Liver (tissue), 3 donors: Measurements from ENCODE around the gene ALDH6A1.

Experiments
- ATF3 ChIP-seq: IDR thresholded peaks from 2 replicates; pipeline ENCODE4 v1.6.1; 2016; ENCODE audit warnings: antibody characterized with exemption
- EGR1 ChIP-seq, 2 donors: IDR thresholded peaks; 2 replicates each; pipeline ENCODE4 v1.6.1; 2016 to 2018; ENCODE audit warnings: antibody characterized with exemption in 2 of 2, low read depth in 2 of 2
- GABPA ChIP-seq, 2 donors: IDR thresholded peaks in 1 of 2; conservative IDR thresholded peaks in 1 of 2; 2 replicates each; pipeline ENCODE4 v1.6.1; 2016; ENCODE audit warnings: antibody characterized with exemption in 2 of 2, mild to moderate bottlenecking in 1 of 2, moderate library complexity in 1 of 2
- HNF4A ChIP-seq, 2 donors: conservative IDR thresholded peaks; 2 replicates each; pipeline ENCODE4 v1.6.1; 2016; ENCODE audit warnings: antibody characterized with exemption in 2 of 2, mild to moderate bottlenecking in 2 of 2
- JUND ChIP-seq, 2 donors: IDR thresholded peaks; 2 replicates each; pipeline ENCODE4 v1.6.1; 2016; ENCODE audit warnings: antibody characterized with exemption in 2 of 2
- RAD21 ChIP-seq, 2 donors: IDR thresholded peaks; 2 replicates each; pipeline ENCODE4 v1.6.1; 2016; ENCODE audit warnings: antibody characterized with exemption in 2 of 2, mild to moderate bottlenecking in 2 of 2
- REST ChIP-seq: IDR thresholded peaks from 2 replicates; pipeline ENCODE4 v1.6.1; 2016; ENCODE audit warnings: antibody characterized with exemption, mild to moderate bottlenecking
- SP1 ChIP-seq: IDR thresholded peaks from 2 replicates; pipeline ENCODE4 v1.6.1; 2018; ENCODE audit warnings: antibody characterized with exemption, mild to moderate bottlenecking
- TAF1 ChIP-seq: conservative IDR thresholded peaks from 2 replicates; pipeline ENCODE4 v1.6.1; 2016; ENCODE audit warnings: antibody characterized with exemption, mild to moderate bottlenecking
- ZBTB33 ChIP-seq: IDR thresholded peaks from 2 replicates; pipeline ENCODE4 v1.6.1; 2016; ENCODE audit warnings: antibody characterized with exemption
- TF ChIP-seq, protein P1 (sequence below): fragments of 150-350 bp; IDR thresholded peaks from 2 replicates; pipeline ENCODE4 v1.5.1; 2017; ENCODE audit warnings: improper control_type of control experiment, low read depth, low read length; ENCODE audit not compliant: missing input control
- TF ChIP-seq, protein P2 (sequence below): IDR thresholded peaks from 2 replicates; pipeline ENCODE4 v1.6.1; 2016; ENCODE audit warnings: antibody characterized with exemption
- donor health status: healthy.
- donor health status: healthy.

- TF ChIP-seq, protein P1, sequence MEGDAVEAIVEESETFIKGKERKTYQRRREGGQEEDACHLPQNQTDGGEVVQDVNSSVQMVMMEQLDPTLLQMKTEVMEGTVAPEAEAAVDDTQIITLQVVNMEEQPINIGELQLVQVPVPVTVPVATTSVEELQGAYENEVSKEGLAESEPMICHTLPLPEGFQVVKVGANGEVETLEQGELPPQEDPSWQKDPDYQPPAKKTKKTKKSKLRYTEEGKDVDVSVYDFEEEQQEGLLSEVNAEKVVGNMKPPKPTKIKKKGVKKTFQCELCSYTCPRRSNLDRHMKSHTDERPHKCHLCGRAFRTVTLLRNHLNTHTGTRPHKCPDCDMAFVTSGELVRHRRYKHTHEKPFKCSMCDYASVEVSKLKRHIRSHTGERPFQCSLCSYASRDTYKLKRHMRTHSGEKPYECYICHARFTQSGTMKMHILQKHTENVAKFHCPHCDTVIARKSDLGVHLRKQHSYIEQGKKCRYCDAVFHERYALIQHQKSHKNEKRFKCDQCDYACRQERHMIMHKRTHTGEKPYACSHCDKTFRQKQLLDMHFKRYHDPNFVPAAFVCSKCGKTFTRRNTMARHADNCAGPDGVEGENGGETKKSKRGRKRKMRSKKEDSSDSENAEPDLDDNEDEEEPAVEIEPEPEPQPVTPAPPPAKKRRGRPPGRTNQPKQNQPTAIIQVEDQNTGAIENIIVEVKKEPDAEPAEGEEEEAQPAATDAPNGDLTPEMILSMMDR: no peak
- TF ChIP-seq RAD21 (IDR thresholded peaks at IDR 0.05): no peak
- no peak for TF ChIP-seq TAF1
- TF ChIP-seq GABPA (IDR thresholded peaks at IDR 0.05 in 1 of 2, conservative IDR thresholded peaks at IDR 0.05 in 1 of 2): no peak
- TF ChIP-seq REST: no peak
- no peak for TF ChIP-seq EGR1 (IDR thresholded peaks at IDR 0.05; ENCODE audit: low read depth in 2 of 2)
- TF ChIP-seq HNF4A (conservative IDR thresholded peaks at IDR 0.05): no peak
- no peak for TF ChIP-seq ATF3
- no peak for TF ChIP-seq JUND (IDR thresholded peaks at IDR 0.05)
- TF ChIP-seq SP1: no peak
- TF ChIP-seq, protein P2, sequence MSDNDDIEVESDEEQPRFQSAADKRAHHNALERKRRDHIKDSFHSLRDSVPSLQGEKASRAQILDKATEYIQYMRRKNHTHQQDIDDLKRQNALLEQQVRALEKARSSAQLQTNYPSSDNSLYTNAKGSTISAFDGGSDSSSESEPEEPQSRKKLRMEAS: no peak
- TF ChIP-seq ZBTB33: no peak
Observed at GRCh38 chr14:74042296-74042695, 42.0 kb downstream of the ALDH6A1 start.
